ENCODE results near the gene ARAP1.

DNA sequence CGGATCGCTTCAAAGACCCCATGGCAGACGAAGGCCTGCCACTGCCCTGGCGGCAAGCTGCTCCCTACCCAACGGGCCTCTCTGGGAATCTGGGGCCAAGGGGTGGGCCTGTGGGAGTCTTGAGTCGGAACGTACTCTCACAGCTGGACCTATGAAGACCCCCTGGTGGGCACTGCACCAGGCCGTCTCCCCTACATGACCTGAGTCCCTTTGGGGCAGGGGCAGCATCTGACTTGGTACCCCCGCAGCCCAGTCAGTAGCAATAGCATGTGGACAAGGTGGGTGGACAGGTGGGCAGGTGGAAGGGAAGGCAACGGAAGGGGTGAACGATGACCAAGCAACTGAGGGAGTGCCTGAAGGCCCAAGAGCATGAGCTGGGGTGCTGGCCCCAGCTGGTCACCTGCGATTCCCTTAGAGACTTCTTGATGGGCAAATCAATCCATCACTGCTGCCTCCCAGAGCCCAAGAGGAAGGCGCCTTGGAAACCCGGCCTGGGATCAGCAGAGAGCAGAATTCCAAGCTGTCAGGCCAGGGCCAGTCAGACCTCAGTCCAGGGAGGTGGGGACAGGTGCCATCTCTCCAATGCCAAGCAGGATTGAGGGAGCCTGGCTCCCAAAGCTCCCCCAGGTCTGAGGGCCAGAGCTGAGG is 35.3 kb downstream of the ARAP1 start:
- no peak for TF ChIP-seq ZNF274 (IDR thresholded peaks at IDR 0.05; ENCODE audit: low read depth, low read length)
- no peak for TF ChIP-seq YY1 (IDR thresholded peaks at IDR 0.05; ENCODE audit: insufficient read depth, insufficient read length)
- TF ChIP-seq SUZ12 (IDR thresholded peaks at IDR 0.05; ENCODE audit: extremely low read depth, insufficient read depth, insufficient read length): no peak
